HG02642 (cell line): ENCODE results near the gene LRRFIP1.

Experiments
- ATAC-seq: cut with Tn5 transposase; IDR thresholded peaks from one replicate; pipeline ENCODE4 v1.9.1; 2021; ENCODE audit warnings: mild to moderate bottlenecking; ENCODE audit not compliant: unreplicated experiment, poor library complexity

The LRRFIP1 gene

DNA sequence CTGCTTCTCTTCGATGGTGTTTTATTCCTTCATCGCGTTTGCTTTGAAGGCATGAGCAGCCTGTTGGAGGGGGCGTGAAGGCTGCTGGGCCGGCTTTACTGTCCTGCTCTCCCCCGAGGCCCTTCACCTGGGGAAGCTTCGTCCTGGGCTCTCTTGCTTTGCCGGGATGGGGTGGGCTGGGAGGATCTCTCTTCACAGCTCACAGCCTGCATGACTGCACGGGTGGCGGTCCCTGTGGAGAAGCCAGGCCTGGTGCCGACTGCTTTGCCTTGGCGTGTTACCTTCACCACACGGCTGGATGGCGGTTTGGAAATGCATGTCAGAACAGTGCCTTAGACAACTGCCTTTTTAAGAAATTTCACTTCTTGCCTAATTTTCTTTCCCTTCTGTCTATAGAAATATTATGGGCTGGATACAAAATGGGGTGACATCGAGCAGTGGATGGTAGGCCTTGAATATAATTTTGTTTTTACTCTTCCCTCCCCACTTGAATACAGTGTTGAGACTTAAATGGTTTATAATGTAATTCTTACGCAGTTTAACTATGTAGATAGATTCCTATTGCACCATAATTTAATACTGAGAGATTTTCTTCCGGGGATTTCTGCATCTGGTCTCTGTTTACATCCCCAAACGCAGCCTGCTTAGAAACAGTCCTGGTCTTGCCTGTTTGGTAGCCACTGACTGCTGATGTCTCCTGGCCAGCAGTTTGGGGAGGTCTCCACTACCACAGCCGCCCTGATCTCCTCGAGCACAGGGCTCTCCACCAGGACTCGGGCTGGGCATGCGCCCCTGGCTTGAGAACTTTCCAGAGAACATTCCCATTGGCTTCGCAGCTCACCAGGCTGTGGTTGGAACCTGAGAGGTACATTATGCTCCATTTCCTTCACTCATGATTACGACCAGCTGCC lies 90.2 kb downstream of the LRRFIP1 start:
- no peak for ATAC-seq

DNA sequence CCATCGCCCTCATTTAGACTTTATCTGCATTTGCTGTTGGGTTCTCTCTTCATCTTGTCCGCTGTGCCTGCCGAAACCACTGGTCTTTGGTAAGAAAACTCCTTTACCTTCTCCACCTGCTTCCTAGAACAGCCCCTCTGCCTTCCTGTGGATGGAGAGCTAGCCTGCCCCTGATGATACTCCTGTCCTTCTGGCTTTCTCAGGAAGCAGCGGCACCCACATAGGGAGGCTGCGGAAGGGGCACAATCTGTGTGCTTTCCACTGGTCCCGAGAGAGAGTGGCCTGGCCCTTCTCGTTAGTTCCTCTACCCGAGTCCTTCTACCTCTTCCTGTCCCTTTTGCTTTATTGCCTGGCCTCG lies 90.9 kb downstream of the LRRFIP1 start:
- ATAC-seq, result no peak

DNA sequence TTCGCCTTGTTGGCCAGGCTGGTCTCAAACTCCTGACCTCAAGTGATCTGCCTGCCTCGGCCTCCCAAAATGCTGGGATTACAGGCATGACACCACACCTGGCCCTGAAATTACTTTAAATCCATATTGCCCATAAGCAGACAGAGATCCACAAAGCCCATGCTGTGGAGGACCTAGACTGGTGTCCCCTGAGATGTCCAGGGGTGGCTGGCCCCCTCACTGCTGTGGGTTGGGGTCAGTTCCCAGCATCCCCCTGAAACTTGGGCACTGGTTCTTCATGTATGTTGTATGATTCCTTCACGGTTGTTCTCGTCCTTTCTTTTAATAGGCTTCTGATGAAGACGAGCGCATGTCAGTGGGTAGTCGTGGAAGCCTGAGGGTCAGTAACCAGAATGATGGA lies 93.1 kb downstream of the LRRFIP1 start:
- no peak for ATAC-seq

DNA sequence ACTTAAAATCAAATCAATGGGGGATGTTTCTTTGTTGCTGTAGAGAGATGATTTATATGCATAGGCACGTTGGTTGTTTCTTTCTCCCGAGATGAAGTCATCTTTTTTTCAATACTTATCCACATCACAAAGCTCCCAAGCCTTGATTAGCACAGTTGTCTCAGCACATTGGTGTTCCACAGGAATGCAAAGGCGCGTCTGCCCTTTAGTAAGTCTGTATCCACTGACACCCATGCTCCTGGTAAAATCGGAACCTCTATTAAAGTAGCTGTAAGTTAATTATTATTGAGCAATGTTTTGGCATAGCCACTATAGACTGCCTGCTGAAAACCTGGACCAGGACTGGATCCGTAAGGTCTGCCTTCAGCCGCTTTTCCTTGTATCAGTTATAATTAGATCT lies 93.6 kb downstream of the LRRFIP1 start:
- no peak for ATAC-seq

DNA sequence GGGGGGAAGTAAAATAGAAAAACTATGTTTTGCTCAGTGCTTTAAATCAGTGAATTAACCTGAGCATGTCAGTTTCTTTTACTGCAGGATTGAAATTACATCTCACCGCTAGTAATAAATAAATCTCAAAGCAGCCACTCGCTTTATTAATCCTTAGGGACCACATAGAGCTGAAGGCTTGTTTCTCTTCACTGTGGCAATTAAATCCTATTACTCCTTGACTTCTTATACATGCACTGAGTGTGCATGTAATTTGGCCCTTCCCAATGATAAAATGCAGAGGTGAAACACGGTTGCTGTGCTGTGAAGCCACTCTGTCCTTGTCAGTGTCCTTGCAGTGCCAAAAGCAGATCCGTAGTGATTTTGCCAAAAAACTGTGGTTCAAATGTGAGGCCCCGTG lies 94.1 kb downstream of the LRRFIP1 start:
- no peak for ATAC-seq

- ATAC-seq, result no peak
These were observed 95.2 kb downstream of the LRRFIP1 start for GRCh38 chr2:237722616-237723015.

- ATAC-seq, result no peak
These were observed 95.6 kb downstream of the LRRFIP1 start for GRCh38 chr2:237723023-237723422.

DNA sequence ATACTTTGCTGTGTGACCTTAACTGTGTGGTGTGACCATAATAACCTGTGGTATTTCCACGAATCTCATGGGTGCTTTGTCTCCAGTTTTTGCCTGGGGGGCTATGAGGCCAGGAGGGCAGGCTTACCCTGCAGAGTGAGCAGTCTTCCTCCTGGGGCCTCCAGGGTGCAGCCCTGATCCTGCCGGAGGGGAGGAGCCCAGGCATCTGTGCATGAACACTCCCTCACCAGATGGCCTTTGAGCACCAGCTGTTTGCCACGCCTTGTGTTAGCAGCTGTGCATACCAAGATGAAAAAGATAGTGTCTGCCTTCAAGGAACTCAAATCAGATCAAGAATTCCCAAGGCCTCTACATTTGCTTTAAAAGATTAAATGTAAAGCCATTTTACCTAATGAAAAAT lies 96.2 kb downstream of the LRRFIP1 start:
- ATAC-seq, result peak; percentile 79

GRCh38 chr2:237724811-237725478 lies 97.6 kb downstream of the LRRFIP1 start:
- ATAC-seq, result no peak

- ATAC-seq, result no peak
These were observed 98.3 kb downstream of the LRRFIP1 start for GRCh38 chr2:237725661-237726060.

GRCh38 chr2:237726401-237726830 lies 99.0 kb downstream of the LRRFIP1 start:
- no peak for ATAC-seq

GRCh38 chr2:237727363-237727762 lies 100.0 kb downstream of the LRRFIP1 start:
- ATAC-seq, result no peak

GRCh38 chr2:237729681-237730475 lies 102.5 kb downstream of the LRRFIP1 start:
- ATAC-seq, result no peak

- ATAC-seq, result no peak
These were observed 104.3 kb downstream of the LRRFIP1 start for GRCh38 chr2:237731663-237732062.

GRCh38 chr2:237732070-237732469 lies 104.7 kb downstream of the LRRFIP1 start:
- no peak for ATAC-seq

GRCh38 chr2:237732790-237733381 lies 105.5 kb downstream of the LRRFIP1 start:
- ATAC-seq, result no peak

- ATAC-seq, result no peak
These were observed 106.4 kb downstream of the LRRFIP1 start for GRCh38 chr2:237733677-237734300.

DNA sequence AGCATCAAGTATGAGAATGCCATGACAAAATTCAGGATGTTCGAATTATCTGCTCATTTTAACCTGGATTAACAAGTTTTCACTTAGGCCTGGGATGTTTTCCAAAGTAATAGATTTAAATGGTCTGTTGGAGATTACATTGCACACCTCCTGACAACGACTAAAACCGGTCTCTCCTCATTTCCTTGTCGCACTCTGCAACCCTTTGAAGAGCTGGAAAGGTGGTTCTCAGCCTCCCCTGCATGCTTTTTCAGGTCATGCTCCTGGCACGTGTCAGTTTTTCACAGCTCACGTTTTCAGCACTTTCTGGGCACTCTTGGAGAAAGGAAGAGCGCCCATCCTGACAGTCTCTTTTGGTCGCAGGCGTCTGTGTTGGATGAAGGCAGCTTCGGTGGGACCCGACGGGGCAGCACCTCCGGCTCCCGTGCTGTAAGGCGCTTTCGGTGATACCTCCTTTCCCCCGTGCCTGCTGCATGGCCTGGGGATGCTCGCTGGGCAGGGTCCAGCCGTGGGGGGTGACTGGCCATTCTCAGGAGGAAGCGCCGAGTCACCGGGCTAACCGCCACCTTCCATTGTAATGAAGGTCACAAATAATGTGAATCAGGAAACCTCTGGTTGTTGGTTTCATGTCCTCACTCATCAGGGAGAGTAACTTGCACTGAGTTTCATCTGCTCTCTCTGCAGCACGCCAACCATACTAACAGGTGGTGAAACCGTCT lies 107.7 kb downstream of the LRRFIP1 start:
- ATAC-seq, result no peak

- no peak for ATAC-seq
These were observed 108.4 kb downstream of the LRRFIP1 start for GRCh38 chr2:237735798-237736197.
